SW 1271 (cell line): ENCODE results near the gene ANO2.
A peak's percentile ranks its signal among the peaks of the same experiment; 100 is the strongest.

Experiments
- DNase-seq, 2 experiments: peaks; one replicate each; lab custom pipeline; 2025; lab: John Stamatoyannopoulos, UW

ANO2 gene

GRCh38 chr12:5623411-5623810, 321.6 kb downstream of the ANO2 start:
- no peak for DNase-seq

GRCh38 chr12:5622280-5622679, 322.8 kb downstream of the ANO2 start:
- no peak for DNase-seq

- no peak for DNase-seq
These were observed 323.7 kb downstream of the ANO2 start for GRCh38 chr12:5621329-5621728.

- no peak for DNase-seq
These were observed 324.2 kb downstream of the ANO2 start for GRCh38 chr12:5620896-5621295.

GRCh38 chr12:5619628-5620027, 325.4 kb downstream of the ANO2 start:
- no peak for DNase-seq

- DNase-seq = no peak
These were observed 328.2 kb downstream of the ANO2 start for GRCh38 chr12:5616854-5617253.

- no peak for DNase-seq
These were observed 329.3 kb downstream of the ANO2 start for GRCh38 chr12:5615760-5616159.

- DNase-seq = no peak
These were observed 330.8 kb downstream of the ANO2 start for GRCh38 chr12:5614256-5614655.

GRCh38 chr12:5612556-5613410, 332.3 kb downstream of the ANO2 start:
- no peak for DNase-seq

GRCh38 chr12:5611162-5611561, 333.9 kb downstream of the ANO2 start:
- no peak for DNase-seq

GRCh38 chr12:5599378-5599777, 345.7 kb downstream of the ANO2 start:
- no peak for DNase-seq

- no peak for DNase-seq
These were observed 351.1 kb downstream of the ANO2 start for GRCh38 chr12:5593998-5594397.

GRCh38 chr12:5593086-5593485, 352.0 kb downstream of the ANO2 start:
- no peak for DNase-seq

GRCh38 chr12:5592310-5592709, 352.7 kb downstream of the ANO2 start:
- no peak for DNase-seq

GRCh38 chr12:5590316-5590715, 354.7 kb downstream of the ANO2 start:
- DNase-seq = no peak

GRCh38 chr12:5589054-5589453, 356.0 kb downstream of the ANO2 start:
- DNase-seq = no peak

GRCh38 chr12:5588591-5588990, 356.5 kb downstream of the ANO2 start:
- DNase-seq = no peak

GRCh38 chr12:5588176-5588575, 356.9 kb downstream of the ANO2 start:
- no peak for DNase-seq

GRCh38 chr12:5587711-5588121, 357.3 kb downstream of the ANO2 start:
- no peak for DNase-seq

GRCh38 chr12:5586201-5586600, 358.9 kb downstream of the ANO2 start:
- peak; percentile 19 to 24 for DNase-seq

- DNase-seq = no peak
These were observed 359.9 kb downstream of the ANO2 start for GRCh38 chr12:5585178-5585577.

- no peak for DNase-seq
These were observed 360.5 kb downstream of the ANO2 start for GRCh38 chr12:5584412-5585175.

GRCh38 chr12:5582541-5582940, 362.5 kb downstream of the ANO2 start:
- DNase-seq = no peak
